ENCODE results near the gene ELAVL3. TPM values are rescaled to one million over a fixed set of nuclear protein-coding genes. Genes with fewer than 3 reads are reported as not detected.
"Not testable (repeated sequence)": the region's sequence is repeated elsewhere in the genome, so short reads cannot be mapped to it uniquely, and the experiment has no call there.

The ELAVL3 gene
- polyA plus RNA-seq, 1 of the 3 experiments (the other 2 are of a cell fraction), result 0.48 TPM

- TF ChIP-seq GATA2 (CRISPR knock-in tag; IDR thresholded peaks at IDR 0.05) (no peak), IRF3 (IDR thresholded peaks at IDR 0.05; ENCODE audit: low read depth, low read length) (no peak), CTCF (IDR thresholded peaks at IDR 0.05) (no peak)
Measured at GRCh38 chr19:11478167-11479089, 2.4 kb downstream of the ELAVL3 start (continued).

- H3F3A ChIP-seq (replicated peaks; ENCODE audit: insufficient read depth), result no peaks in the 10 kb centered on the region
- WGBS (ENCODE audit: low lambda C conversion rate), result 75% methylated on average over 8 of the region's 8 CpGs
- H3K4me2 ChIP-seq, result no peak overlapping the region
- peaks cover 0 to 11% of the 10 kb centered on the region in 2 experiments; a peak in 1 of 4 replicates for H3K4me1 ChIP-seq (ENCODE audit: control insufficient read depth in 1 of 2, insufficient read depth in 2 of 2, low read depth in 1 of 2, low read length in 1 of 2)
- no peaks in the 10 kb centered on the region for H3K36me3 ChIP-seq (replicated peaks in 1 of 2; ENCODE audit: control insufficient read depth in 1 of 2, insufficient read depth in 2 of 2, low read length in 1 of 2)
- H3K9me2 ChIP-seq, result no peaks in the 10 kb centered on the region
- H3K9ac ChIP-seq, result no peak overlapping the region
- H3K79me2 ChIP-seq (ENCODE audit: insufficient read depth), result no peaks in the 10 kb centered on the region
- ChIA-PET POLR2A (no interaction called here), CTCF (no interaction called here)
- H4K20me1 ChIP-seq (ENCODE audit: insufficient read depth), result no peaks in the 10 kb centered on the region
- H2AFZ ChIP-seq (ENCODE audit: low read depth), result no peak overlapping the region
- 0 out of 2 replicates have a peak, but pooled peaks cover 16% of the 10 kb centered on the region for H3K27me3 ChIP-seq (ENCODE audit: insufficient read depth)
- DNase-seq, result no peak
- H3K27ac ChIP-seq (ENCODE audit: low read depth in 2 of 2, low read length in 1 of 2), result no peak overlapping the region
- H3K9me3 ChIP-seq, result no peaks in the 10 kb centered on the region
- TF ChIP-seq MAX (IDR thresholded peaks at IDR 0.05; ENCODE audit: low read depth) (no peak), RCOR1 (IDR thresholded peaks at IDR 0.05; ENCODE audit: low read length) (no peak), GABPA (IDR thresholded peaks at IDR 0.05; ENCODE audit: low read depth) (no peak), IRF3 (IDR thresholded peaks at IDR 0.05; ENCODE audit: low read depth, low read length) (no peak), RAD21 (IDR thresholded peaks at IDR 0.05; ENCODE audit: low read length) (no peak), TEAD4 (IDR thresholded peaks at IDR 0.05; ENCODE audit: borderline replicate concordance, insufficient read depth) (no peak), SMC3 (IDR thresholded peaks at IDR 0.05; ENCODE audit: low read depth, low read length) (no peak), GATA2 (CRISPR knock-in tag; IDR thresholded peaks at IDR 0.05) (no peak), USF1 (IDR thresholded peaks at IDR 0.05; ENCODE audit: borderline replicate concordance, low read depth) (no peak), FOXM1 (IDR thresholded peaks at IDR 0.05; ENCODE audit: low read depth) (no peak), MEF2A (IDR thresholded peaks at IDR 0.05; ENCODE audit: borderline replicate concordance, low read depth) (no peak), POLR2AphosphoS5 (IDR thresholded peaks at IDR 0.05; ENCODE audit: low read depth, low read length) (no peak), PBX3 (IDR thresholded peaks at IDR 0.05) (no peak), EZH2phosphoT487 (IDR thresholded peaks at IDR 0.05; ENCODE audit: borderline replicate concordance, low read depth) (no peak), TCF12 (IDR thresholded peaks at IDR 0.05) (no peak), NFIC (IDR thresholded peaks at IDR 0.05; ENCODE audit: borderline replicate concordance) (no peak), TAF1 (IDR thresholded peaks at IDR 0.05; ENCODE audit: borderline replicate concordance, low read depth, low read length) (no peak), FOSL2 (IDR thresholded peaks at IDR 0.05; ENCODE audit: borderline replicate concordance, low read depth) (no peak), RFX5 (IDR thresholded peaks at IDR 0.05; ENCODE audit: low read length) (no peak)
- no peak overlapping the region for H3K4me3 ChIP-seq (ENCODE audit: low read depth in 2 of 2, low read length in 1 of 2)
Measured at GRCh38 chr19:11475861-11476260, 5.0 kb downstream of the ELAVL3 start.

GRCh38 chr19:11475343-11475742 is 5.5 kb downstream of the ELAVL3 start:
- whole genome bisulfite sequencing (ENCODE audit: low lambda C conversion rate), result 88% methylated on average over 3 of the region's 3 CpGs

More at GRCh38 chr19:11475343-11475742, 5.5 kb downstream of the ELAVL3 start:
- H3K9ac ChIP-seq; H3K9me3 ChIP-seq; POLR2A ChIA-PET; H3K9me2 ChIP-seq; H3F3A ChIP-seq (replicated peaks; ENCODE audit: insufficient read depth); DNase-seq; H3K79me2 ChIP-seq (ENCODE audit: insufficient read depth); H3K4me3 ChIP-seq (ENCODE audit: low read depth in 2 of 2, low read length in 1 of 2); H3K4me2 ChIP-seq; H2AFZ ChIP-seq (ENCODE audit: low read depth); H3K36me3 ChIP-seq (replicated peaks in 1 of 2; ENCODE audit: control insufficient read depth in 1 of 2, insufficient read depth in 2 of 2, low read length in 1 of 2); H4K20me1 ChIP-seq (ENCODE audit: insufficient read depth); H3K27ac ChIP-seq (ENCODE audit: low read depth in 2 of 2, low read length in 1 of 2): not testable (repeated sequence)
- Histone ChIP-seq H3K4me1 (ENCODE audit: control insufficient read depth in 1 of 2, insufficient read depth in 2 of 2, low read depth in 1 of 2, low read length in 1 of 2) (peaks cover 0 to 11% of the 10 kb centered on the region in 2 experiments; a peak in 1 of 4 replicates), H3K27me3 (ENCODE audit: insufficient read depth) (0 out of 2 replicates have a peak, but pooled peaks cover 13% of the 10 kb centered on the region)
- CTCF ChIA-PET, result interaction anchor here (1.6 kb wide), 1 partner anchor 13 kb away, joined by 3 read pairs; no protein-coding TSS in a partner anchor

Measured in SK-N-SH (cell line).